Measurements from ENCODE around the gene ABLIM3. TPM values are rescaled to one million over a fixed set of nuclear protein-coding genes. Genes with fewer than 3 reads are reported as not detected.

The ABLIM3 gene
- total and polyA plus RNA-seq, 2 experiments from 2014 or later = 0.19 to 2.2 TPM

DNA sequence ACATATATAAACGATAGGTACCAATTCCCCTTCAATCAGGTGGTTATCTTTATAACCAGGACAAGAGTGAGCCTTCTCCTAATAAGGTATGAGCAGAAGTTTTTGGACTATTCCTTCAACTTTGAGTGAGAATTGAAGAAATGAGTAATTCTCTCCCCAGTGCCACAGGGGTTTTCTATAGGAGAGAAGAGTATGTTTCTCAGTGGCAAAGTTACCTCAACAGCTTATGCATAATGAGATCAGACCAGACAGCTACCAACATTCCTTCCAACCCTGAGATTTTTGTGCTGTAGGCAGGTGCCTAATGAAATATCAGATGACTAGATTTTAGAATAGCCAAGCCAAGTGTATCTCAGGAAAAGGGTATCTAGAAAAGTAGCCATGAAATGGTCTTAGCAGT, 40.9 kb downstream of the ABLIM3 start:
- DNase-seq (ENCODE audit: low spot score) (no peak), ATAC-seq (no peak)
- H3K27me3 ChIP-seq (ENCODE audit: insufficient read depth) = no peaks in the 10 kb centered on the region
- H3K36me3 Mint-ChIP-seq (ENCODE audit: low read depth) = no peaks in the 10 kb centered on the region
- H3K27ac ChIP-seq (ENCODE audit: low read depth) = no peak overlapping the region
- H3K4me3 Mint-ChIP-seq = no peak overlapping the region
- H3F3A ChIP-seq (replicated peaks; ENCODE audit: low read depth) = no peaks in the 10 kb centered on the region
- H3K4me1 ChIP-seq (ENCODE audit: insufficient read depth) = no peaks in the 10 kb centered on the region
- no peaks in the 10 kb centered on the region for H3K79me2 ChIP-seq (replicated peaks; ENCODE audit: insufficient read depth)
- H3K4me2 ChIP-seq = no peak overlapping the region
- H3K4me3 ChIP-seq = no peak overlapping the region
- no peaks in the 10 kb centered on the region for H4K20me1 ChIP-seq (replicated peaks; ENCODE audit: insufficient read depth)
- no peaks in the 10 kb centered on the region for H3K9me3 Mint-ChIP-seq
- H3K27ac Mint-ChIP-seq = no peak overlapping the region
- no peak overlapping the region for H2AFZ ChIP-seq
- TF ChIP-seq, protein P1, sequence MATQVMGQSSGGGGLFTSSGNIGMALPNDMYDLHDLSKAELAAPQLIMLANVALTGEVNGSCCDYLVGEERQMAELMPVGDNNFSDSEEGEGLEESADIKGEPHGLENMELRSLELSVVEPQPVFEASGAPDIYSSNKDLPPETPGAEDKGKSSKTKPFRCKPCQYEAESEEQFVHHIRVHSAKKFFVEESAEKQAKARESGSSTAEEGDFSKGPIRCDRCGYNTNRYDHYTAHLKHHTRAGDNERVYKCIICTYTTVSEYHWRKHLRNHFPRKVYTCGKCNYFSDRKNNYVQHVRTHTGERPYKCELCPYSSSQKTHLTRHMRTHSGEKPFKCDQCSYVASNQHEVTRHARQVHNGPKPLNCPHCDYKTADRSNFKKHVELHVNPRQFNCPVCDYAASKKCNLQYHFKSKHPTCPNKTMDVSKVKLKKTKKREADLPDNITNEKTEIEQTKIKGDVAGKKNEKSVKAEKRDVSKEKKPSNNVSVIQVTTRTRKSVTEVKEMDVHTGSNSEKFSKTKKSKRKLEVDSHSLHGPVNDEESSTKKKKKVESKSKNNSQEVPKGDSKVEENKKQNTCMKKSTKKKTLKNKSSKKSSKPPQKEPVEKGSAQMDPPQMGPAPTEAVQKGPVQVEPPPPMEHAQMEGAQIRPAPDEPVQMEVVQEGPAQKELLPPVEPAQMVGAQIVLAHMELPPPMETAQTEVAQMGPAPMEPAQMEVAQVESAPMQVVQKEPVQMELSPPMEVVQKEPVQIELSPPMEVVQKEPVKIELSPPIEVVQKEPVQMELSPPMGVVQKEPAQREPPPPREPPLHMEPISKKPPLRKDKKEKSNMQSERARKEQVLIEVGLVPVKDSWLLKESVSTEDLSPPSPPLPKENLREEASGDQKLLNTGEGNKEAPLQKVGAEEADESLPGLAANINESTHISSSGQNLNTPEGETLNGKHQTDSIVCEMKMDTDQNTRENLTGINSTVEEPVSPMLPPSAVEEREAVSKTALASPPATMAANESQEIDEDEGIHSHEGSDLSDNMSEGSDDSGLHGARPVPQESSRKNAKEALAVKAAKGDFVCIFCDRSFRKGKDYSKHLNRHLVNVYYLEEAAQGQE (IDR thresholded peaks at IDR 0.05; ENCODE audit: unreplicated experiment) = no peak
- no peak for TF ChIP-seq ZNF331 (CRISPR knock-in tag; IDR thresholded peaks at IDR 0.05; ENCODE audit: low read depth)
- TF ChIP-seq EZH2 (IDR thresholded peaks at IDR 0.05; ENCODE audit: low read depth, unreplicated experiment) = no peak
- no peak for TF ChIP-seq STAT1 (IDR thresholded peaks at IDR 0.05; ENCODE audit: unreplicated experiment)
- TF ChIP-seq, protein P2, sequence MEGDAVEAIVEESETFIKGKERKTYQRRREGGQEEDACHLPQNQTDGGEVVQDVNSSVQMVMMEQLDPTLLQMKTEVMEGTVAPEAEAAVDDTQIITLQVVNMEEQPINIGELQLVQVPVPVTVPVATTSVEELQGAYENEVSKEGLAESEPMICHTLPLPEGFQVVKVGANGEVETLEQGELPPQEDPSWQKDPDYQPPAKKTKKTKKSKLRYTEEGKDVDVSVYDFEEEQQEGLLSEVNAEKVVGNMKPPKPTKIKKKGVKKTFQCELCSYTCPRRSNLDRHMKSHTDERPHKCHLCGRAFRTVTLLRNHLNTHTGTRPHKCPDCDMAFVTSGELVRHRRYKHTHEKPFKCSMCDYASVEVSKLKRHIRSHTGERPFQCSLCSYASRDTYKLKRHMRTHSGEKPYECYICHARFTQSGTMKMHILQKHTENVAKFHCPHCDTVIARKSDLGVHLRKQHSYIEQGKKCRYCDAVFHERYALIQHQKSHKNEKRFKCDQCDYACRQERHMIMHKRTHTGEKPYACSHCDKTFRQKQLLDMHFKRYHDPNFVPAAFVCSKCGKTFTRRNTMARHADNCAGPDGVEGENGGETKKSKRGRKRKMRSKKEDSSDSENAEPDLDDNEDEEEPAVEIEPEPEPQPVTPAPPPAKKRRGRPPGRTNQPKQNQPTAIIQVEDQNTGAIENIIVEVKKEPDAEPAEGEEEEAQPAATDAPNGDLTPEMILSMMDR (conservative IDR thresholded peaks at IDR 0.05; ENCODE audit: low read depth in 2 of 2) = no peak
- TF ChIP-seq NANOG (IDR thresholded peaks at IDR 0.05; ENCODE audit: borderline replicate concordance) = no peak
- no peak for TF ChIP-seq ZNF114 (CRISPR knock-in tag; IDR thresholded peaks at IDR 0.05)
- no peak for TF ChIP-seq POLR2AphosphoS5 (IDR thresholded peaks at IDR 0.05; ENCODE audit: low read depth)
- TF ChIP-seq EZH2phosphoT487 (IDR thresholded peaks at IDR 0.05; ENCODE audit: unreplicated experiment) = no peak
- no peak for TF ChIP-seq ETS1 (IDR thresholded peaks at IDR 0.05)
- no peak for TF ChIP-seq JUNB (IDR thresholded peaks at IDR 0.05; ENCODE audit: unreplicated experiment)
- no peak for TF ChIP-seq CREB1 (CRISPR knock-in tag; IDR thresholded peaks at IDR 0.05; ENCODE audit: low read depth)
- TF ChIP-seq ZNF462 (CRISPR knock-in tag; IDR thresholded peaks at IDR 0.05) = no peak
- H3K4me1 Mint-ChIP-seq = peaks cover 4% of the 10 kb centered on the region; the same call in 1 of the 3 replicates
- no peaks in the 10 kb centered on the region for H3K9me2 ChIP-seq (ENCODE audit: insufficient read depth)
- no peaks in the 10 kb centered on the region for H3K36me3 ChIP-seq (ENCODE audit: insufficient read depth)
- no peaks in the 10 kb centered on the region for H3K27me3 Mint-ChIP-seq (ENCODE audit: insufficient read depth, low read depth, poor library complexity)

All from GM23338 (cell line).